ENCODE data around the gene ENPP6.

ENPP6 gene

DNA sequence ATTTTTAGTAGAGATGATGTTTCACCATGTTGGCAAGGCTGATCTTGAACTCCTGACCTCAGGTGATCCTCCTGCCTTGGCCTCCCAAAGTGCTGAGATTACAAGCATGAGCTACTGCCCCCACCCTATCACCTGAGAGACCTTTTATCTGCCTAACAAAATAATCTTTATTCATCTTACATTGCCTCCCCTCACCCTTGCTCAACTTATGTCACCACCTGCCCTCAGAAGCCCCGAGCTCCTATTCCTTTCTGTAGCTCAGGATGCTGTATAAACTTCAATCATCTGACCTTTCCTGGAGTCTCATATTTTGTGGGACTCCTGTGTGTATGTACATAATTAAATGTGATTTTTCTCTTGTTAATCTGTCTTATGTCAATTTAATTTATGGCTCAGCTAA is 29.7 kb upstream of the ENPP6 start:
- H3K9me3 Mint-ChIP-seq, result peaks cover 12% of the 10 kb centered on the region
- peaks cover 3% of the 10 kb centered on the region for H3K27me3 Mint-ChIP-seq (ENCODE audit: low read depth, poor library complexity)
- no peak for DNase-seq
- TF ChIP-seq, protein P1, sequence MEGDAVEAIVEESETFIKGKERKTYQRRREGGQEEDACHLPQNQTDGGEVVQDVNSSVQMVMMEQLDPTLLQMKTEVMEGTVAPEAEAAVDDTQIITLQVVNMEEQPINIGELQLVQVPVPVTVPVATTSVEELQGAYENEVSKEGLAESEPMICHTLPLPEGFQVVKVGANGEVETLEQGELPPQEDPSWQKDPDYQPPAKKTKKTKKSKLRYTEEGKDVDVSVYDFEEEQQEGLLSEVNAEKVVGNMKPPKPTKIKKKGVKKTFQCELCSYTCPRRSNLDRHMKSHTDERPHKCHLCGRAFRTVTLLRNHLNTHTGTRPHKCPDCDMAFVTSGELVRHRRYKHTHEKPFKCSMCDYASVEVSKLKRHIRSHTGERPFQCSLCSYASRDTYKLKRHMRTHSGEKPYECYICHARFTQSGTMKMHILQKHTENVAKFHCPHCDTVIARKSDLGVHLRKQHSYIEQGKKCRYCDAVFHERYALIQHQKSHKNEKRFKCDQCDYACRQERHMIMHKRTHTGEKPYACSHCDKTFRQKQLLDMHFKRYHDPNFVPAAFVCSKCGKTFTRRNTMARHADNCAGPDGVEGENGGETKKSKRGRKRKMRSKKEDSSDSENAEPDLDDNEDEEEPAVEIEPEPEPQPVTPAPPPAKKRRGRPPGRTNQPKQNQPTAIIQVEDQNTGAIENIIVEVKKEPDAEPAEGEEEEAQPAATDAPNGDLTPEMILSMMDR (IDR thresholded peaks at IDR 0.05), result no peak
- peaks cover 4% of the 10 kb centered on the region for H3K36me3 Mint-ChIP-seq (ENCODE audit: low read depth)
- H3K27ac Mint-ChIP-seq, result no peak overlapping the region
- no peaks in the 10 kb centered on the region for H3K4me1 Mint-ChIP-seq
- no peak overlapping the region for H3K4me3 Mint-ChIP-seq

DNA sequence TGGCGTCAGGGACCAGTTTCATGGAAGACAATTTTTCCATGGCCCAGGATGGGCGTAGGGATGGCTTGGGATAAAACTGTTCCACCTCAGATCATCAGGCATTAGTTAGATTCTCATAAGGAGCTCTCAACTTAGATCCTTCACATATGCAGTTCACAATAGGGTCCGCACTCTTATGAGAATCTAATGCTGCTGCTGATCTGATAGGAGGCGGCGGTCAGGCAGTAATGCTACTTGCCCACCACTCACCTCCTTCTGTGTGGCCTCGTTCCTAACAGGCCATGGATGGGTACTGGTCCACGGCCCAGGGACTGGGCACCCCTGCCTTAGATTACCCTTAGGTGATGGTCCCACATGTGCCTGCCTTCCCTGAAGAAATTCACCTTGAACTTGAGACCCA is 28.8 kb upstream of the ENPP6 start:
- H3K4me3 Mint-ChIP-seq, result no peak overlapping the region
- H3K27ac Mint-ChIP-seq, result no peak overlapping the region
- H3K27me3 Mint-ChIP-seq (ENCODE audit: low read depth, poor library complexity), result peaks cover 3% of the 10 kb centered on the region
- peaks cover 6% of the 10 kb centered on the region for H3K9me3 Mint-ChIP-seq
- H3K36me3 Mint-ChIP-seq (ENCODE audit: low read depth), result no peaks in the 10 kb centered on the region
- TF ChIP-seq, protein P1 (IDR thresholded peaks at IDR 0.05), result no peak
- DNase-seq, result no peak
- no peaks in the 10 kb centered on the region for H3K4me1 Mint-ChIP-seq

DNA sequence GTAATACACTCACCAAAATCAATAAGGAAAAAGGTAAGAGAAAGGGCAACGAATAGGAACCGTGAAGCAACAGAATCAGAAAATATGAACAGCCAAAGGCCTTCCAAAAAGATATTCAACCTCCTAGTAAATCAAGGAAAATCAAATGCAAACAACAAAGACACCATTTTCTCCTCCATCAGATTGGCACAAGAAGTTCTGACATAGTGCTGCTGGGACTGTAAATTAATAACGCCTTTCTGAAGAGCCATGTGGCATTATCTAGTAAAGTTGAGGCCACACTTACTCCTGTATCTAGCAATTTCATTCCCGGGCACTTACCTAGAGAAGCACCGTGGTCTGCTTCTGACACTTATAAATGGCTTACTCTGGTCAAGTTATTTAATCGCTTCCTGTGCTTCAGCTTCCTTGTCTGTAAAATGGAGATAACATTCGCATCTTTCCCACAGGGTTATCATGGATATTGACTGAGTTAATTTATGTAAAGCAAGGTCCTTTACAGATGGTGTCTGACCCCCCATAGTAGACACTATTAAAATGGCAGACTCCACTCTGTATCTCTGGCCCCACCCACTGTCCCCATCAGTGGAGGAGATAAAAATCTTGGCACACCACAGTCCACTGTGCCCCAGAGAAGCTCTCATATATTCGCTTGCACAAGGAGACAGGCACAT is 20.5 kb upstream of the ENPP6 start:
- Mint-ChIP-seq H3K9me3 (peaks cover 12% of the 10 kb centered on the region), H3K4me3 (no peak overlapping the region), H3K36me3 (ENCODE audit: low read depth) (no peaks in the 10 kb centered on the region), H3K4me1 (peaks cover 16% of the 10 kb centered on the region), H3K27ac (no peak overlapping the region), H3K27me3 (ENCODE audit: low read depth, poor library complexity) (peaks cover 4% of the 10 kb centered on the region)
- DNase-seq, result no peak
- TF ChIP-seq, protein P1 (IDR thresholded peaks at IDR 0.05), result no peak

DNA sequence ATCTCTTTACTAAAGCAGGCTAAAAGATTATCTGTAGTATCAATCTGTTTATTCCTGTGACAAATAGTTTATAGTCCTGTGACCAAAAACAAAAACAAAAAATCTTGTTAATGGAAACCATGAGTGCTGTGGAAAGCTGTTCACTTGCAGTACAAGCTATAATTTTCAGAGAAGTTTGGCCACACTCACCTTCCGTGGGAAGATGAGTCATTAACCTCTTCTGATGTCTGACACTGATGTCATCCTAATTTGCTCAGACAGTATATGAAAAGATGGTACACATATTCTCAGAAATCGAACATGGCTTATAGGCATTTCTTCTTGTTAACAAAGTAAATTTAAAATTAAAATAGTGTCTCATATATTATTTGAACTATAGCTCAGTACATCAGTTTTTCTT is 19.9 kb upstream of the ENPP6 start:
- TF ChIP-seq, protein P1 (IDR thresholded peaks at IDR 0.05), result no peak
- no peaks in the 10 kb centered on the region for H3K36me3 Mint-ChIP-seq (ENCODE audit: low read depth)
- H3K4me3 Mint-ChIP-seq, result no peak overlapping the region
- peaks cover 16% of the 10 kb centered on the region for H3K4me1 Mint-ChIP-seq
- DNase-seq, result no peak
- no peak overlapping the region for H3K27ac Mint-ChIP-seq
- H3K27me3 Mint-ChIP-seq (ENCODE audit: low read depth, poor library complexity), result peaks cover 4% of the 10 kb centered on the region
- H3K9me3 Mint-ChIP-seq, result peaks cover 12% of the 10 kb centered on the region

DNA sequence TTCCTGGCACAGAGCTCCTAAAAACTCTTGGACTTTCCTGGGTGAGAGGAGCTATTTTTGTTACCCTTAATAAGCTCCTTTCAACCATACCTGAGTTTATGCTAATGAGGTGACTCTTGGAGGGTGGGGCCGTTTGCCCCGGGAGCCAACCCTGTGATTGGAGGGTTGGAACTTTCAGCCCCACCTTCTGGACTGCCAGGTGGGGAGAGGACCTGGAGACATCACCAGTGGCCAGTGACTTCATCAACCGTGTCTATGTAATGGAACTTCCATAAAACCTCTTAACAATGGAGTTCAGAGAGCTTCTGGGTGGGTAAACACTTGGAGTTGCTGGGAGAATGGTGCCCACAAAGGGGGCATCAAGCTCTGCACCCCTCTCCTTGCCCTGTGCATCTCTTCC is 17.9 kb upstream of the ENPP6 start:
- H3K27me3 Mint-ChIP-seq (ENCODE audit: low read depth, poor library complexity), result peaks cover 4% of the 10 kb centered on the region
- no peak overlapping the region for H3K27ac Mint-ChIP-seq
- peaks cover 16% of the 10 kb centered on the region for H3K4me1 Mint-ChIP-seq
- TF ChIP-seq, protein P1 (IDR thresholded peaks at IDR 0.05), result no peak
- no peaks in the 10 kb centered on the region for H3K36me3 Mint-ChIP-seq (ENCODE audit: low read depth)
- H3K4me3 Mint-ChIP-seq, result no peak overlapping the region
- no peak for DNase-seq
- H3K9me3 Mint-ChIP-seq, result peaks cover 12% of the 10 kb centered on the region

DNA sequence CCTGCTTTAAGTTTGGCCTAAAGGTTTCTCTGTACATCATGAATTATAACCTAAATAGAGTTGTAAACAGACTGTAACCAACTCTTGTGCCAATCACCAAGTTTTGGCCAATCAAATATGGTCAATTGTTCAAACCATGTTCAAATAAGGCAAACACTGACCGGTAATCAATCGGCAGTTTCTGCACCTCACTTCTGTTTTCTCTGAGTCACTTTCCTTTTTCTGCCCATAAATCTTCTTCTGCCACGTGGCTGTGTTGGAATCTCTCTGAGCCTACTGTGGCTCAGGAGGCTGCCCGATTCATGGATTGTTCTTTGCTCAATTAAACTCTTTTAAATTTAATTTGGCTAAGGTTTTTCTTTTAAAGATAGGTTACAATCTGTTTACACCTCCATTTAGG is 16.5 kb upstream of the ENPP6 start:
- no peak overlapping the region for H3K4me3 Mint-ChIP-seq
- no peaks in the 10 kb centered on the region for H3K36me3 Mint-ChIP-seq (ENCODE audit: low read depth)
- TF ChIP-seq, protein P1 (IDR thresholded peaks at IDR 0.05), result no peak
- peaks cover 16% of the 10 kb centered on the region for H3K4me1 Mint-ChIP-seq
- no peak for DNase-seq
- H3K9me3 Mint-ChIP-seq, result peaks cover 12% of the 10 kb centered on the region
- H3K27me3 Mint-ChIP-seq (ENCODE audit: low read depth, poor library complexity), result peaks cover 7% of the 10 kb centered on the region
- no peak overlapping the region for H3K27ac Mint-ChIP-seq
